Thyroid gland (tissue), 4 donors: ENCODE data around the gene C8G.

Source experiments
- POLR2A ChIP-seq, 2 donors: fragments of 450-650 bp; IDR thresholded peaks; one replicate each; pipeline ENCODE4 v1.6.1; 2017; ENCODE audit warnings: antibody characterized with exemption in 2 of 2, mild to moderate bottlenecking in 2 of 2, moderate library complexity in 1 of 2
- TF ChIP-seq, protein P1 (sequence below), 6 experiments: fragments of 200-600 bp in 3 of 6; fragments of 450-650 bp in 3 of 6; sonication (generic) in 3 of 6; IDR thresholded peaks; one replicate each; pipeline ENCODE4 v1.5.1; 2016 to 2019; ENCODE audit warnings: antibody characterized with exemption in 6 of 6, mild to moderate bottlenecking in 2 of 6, inconsistent platforms in 1 of 6, moderate library complexity in 1 of 6

- TF ChIP-seq, protein P1, sequence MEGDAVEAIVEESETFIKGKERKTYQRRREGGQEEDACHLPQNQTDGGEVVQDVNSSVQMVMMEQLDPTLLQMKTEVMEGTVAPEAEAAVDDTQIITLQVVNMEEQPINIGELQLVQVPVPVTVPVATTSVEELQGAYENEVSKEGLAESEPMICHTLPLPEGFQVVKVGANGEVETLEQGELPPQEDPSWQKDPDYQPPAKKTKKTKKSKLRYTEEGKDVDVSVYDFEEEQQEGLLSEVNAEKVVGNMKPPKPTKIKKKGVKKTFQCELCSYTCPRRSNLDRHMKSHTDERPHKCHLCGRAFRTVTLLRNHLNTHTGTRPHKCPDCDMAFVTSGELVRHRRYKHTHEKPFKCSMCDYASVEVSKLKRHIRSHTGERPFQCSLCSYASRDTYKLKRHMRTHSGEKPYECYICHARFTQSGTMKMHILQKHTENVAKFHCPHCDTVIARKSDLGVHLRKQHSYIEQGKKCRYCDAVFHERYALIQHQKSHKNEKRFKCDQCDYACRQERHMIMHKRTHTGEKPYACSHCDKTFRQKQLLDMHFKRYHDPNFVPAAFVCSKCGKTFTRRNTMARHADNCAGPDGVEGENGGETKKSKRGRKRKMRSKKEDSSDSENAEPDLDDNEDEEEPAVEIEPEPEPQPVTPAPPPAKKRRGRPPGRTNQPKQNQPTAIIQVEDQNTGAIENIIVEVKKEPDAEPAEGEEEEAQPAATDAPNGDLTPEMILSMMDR (IDR thresholded peaks at IDR 0.05): no peak
- no peak for TF ChIP-seq POLR2A (IDR thresholded peaks at IDR 0.05)
Observed at GRCh38 chr9:136952321-136952850, 7.3 kb downstream of the C8G start.
